Activated T-helper 1 cell treated with anti-CD3 and anti-CD28 coated beads, Interleukin-12 subunit alpha, Interleukin-12 subunit beta, Interleukin-2, Interleukin-4 antibody, amounts not matched to agents 30 ng/mL and 10 ng/mL and 1 ng/mL, durations not matched to agents 14 hours and 24 hours and 36 hours (primary cell): ENCODE data around the gene MAT2A. TPM values are rescaled to one million over a fixed set of nuclear protein-coding genes. Genes with fewer than 3 reads are reported as not detected.
"Not testable (repeated sequence)": the region's sequence is repeated elsewhere in the genome, so short reads cannot be mapped to it uniquely, and the experiment has no call there.

Source experiments
- DNase-seq: peaks from one replicate; pipeline ENCODE4 v3.0.0; 2021; ENCODE audit warnings: low spot score
- H3K27ac Mint-ChIP-seq: one replicate; pipeline ENCODE4 v1.8.0; 2021; ENCODE audit warnings: mild to moderate bottlenecking, mixed read lengths
- H3K27me3 Mint-ChIP-seq: one replicate; pipeline ENCODE4 v1.8.0; 2022; ENCODE audit warnings: mild to moderate bottlenecking, moderate library complexity, mixed read lengths; ENCODE audit not compliant: insufficient read depth
- H3K36me3 Mint-ChIP-seq: one replicate; pipeline ENCODE4 v1.8.0; 2021; ENCODE audit warnings: low read depth, mixed read lengths
- H3K4me1 Mint-ChIP-seq: one replicate; pipeline ENCODE4 v1.8.0; 2021; ENCODE audit warnings: low read depth, mixed read lengths
- H3K4me3 Mint-ChIP-seq: one replicate; pipeline ENCODE4 v1.8.0; 2021; ENCODE audit warnings: mild to moderate bottlenecking, moderate library complexity, mixed read lengths
- H3K9me3 Mint-ChIP-seq: one replicate; pipeline ENCODE4 v1.8.0; 2021; ENCODE audit warnings: mixed read lengths
- intact Hi-C: fragments of 100-400 bp; cut with micrococcal nuclease; formaldehyde crosslinking; loops from one replicate; pipeline ENCODE4 v1.15.1; 2024
- total RNA-seq: library from RNA; stranded (reverse); gene quantifications from 2 replicates; pipeline ENCODE4 v1.2.3, GENCODE V29; 2022

The MAT2A gene
- total RNA-seq, 1 donor from 2014 or later = 461 TPM

- no peaks in the 10 kb centered on the region for H3K9me3 Mint-ChIP-seq
- peaks cover 2% of the 10 kb centered on the region for H3K36me3 Mint-ChIP-seq
- intact Hi-C loops = no loop called here
- H3K27me3 Mint-ChIP-seq = peaks cover 20% of the 10 kb centered on the region
- no peak for DNase-seq
- H3K4me1 Mint-ChIP-seq = peaks cover 4% of the 10 kb centered on the region
- no peak overlapping the region for H3K4me3 Mint-ChIP-seq
- H3K27ac Mint-ChIP-seq = no peak overlapping the region
Measured at GRCh38 chr2:85531589-85531988, 7.4 kb upstream of the MAT2A start.

- intact Hi-C loops = no loop called here
- Mint-ChIP-seq H3K27ac (no peak overlapping the region), H3K36me3 (peaks cover 4% of the 10 kb centered on the region), H3K27me3 (peaks cover 7% of the 10 kb centered on the region), H3K4me1 (peaks cover 21% of the 10 kb centered on the region), H3K9me3 (no peaks in the 10 kb centered on the region), H3K4me3 (no peak overlapping the region)
- no peak for DNase-seq
Measured at GRCh38 chr2:85534099-85534498, 4.9 kb upstream of the MAT2A start.

GRCh38 chr2:85534881-85535280, 4.1 kb upstream of the MAT2A start:
- Mint-ChIP-seq H3K4me3 (no peak overlapping the region), H3K27ac (no peak overlapping the region), H3K4me1 (peaks cover 21% of the 10 kb centered on the region), H3K9me3 (no peaks in the 10 kb centered on the region), H3K36me3 (peaks cover 6% of the 10 kb centered on the region), H3K27me3 (peaks cover 3% of the 10 kb centered on the region)
- intact Hi-C loops = loop anchor here (5.0 kb wide), 1 partner anchor 572 kb away; the partner anchor contains the start of genes POLR1A and PTCD3
- no peak for DNase-seq

- no peak for DNase-seq
- H3K27ac Mint-ChIP-seq = no peak overlapping the region
- H3K4me3 Mint-ChIP-seq = no peak overlapping the region
- H3K9me3 Mint-ChIP-seq = no peaks in the 10 kb centered on the region
- H3K4me1 Mint-ChIP-seq = peaks cover 35% of the 10 kb centered on the region
- H3K27me3 Mint-ChIP-seq = no peaks in the 10 kb centered on the region
- intact Hi-C loops = loop anchor here (5.0 kb wide), 1 partner anchor 571 kb away; the partner anchor contains the start of genes POLR1A and PTCD3
- peaks cover 22% of the 10 kb centered on the region for H3K36me3 Mint-ChIP-seq
Measured at GRCh38 chr2:85536479-85536878, 2.5 kb upstream of the MAT2A start.

GRCh38 chr2:85537600-85538506, 1.1 kb upstream of the MAT2A start:
- H3K4me1 Mint-ChIP-seq = peaks cover 49% of the 10 kb centered on the region
- peak overlapping the region; percentile 97 for H3K27ac Mint-ChIP-seq
- intact Hi-C loops = loop anchor here (1.0 to 5.0 kb wide), 5 partner anchors 47 to 569 kb away; partner anchors contain the start of genes ELMOD3, POLR1A, PTCD3 and RETSAT
- peak; percentile 8 for DNase-seq
- peaks cover 36% of the 10 kb centered on the region for H3K36me3 Mint-ChIP-seq
- H3K4me3 Mint-ChIP-seq = peak overlapping the region; percentile 99
- H3K27me3 Mint-ChIP-seq = no peaks in the 10 kb centered on the region
- no peaks in the 10 kb centered on the region for H3K9me3 Mint-ChIP-seq

GRCh38 chr2:85539361-85540132, 579 bp downstream of the MAT2A start:
- intact Hi-C loops = loop anchor here (1.0 to 5.0 kb wide), 9 partner anchors 13 to 568 kb away; partner anchors contain the start of genes GGCX, POLR1A, PTCD3 and TMEM150A

GRCh38 chr2:85540133-85540648, 1.2 kb downstream of the MAT2A start:
- Mint-ChIP-seq H3K4me3 (peak overlapping the region; percentile 99), H3K27ac (peak overlapping the region; percentile 89), H3K27me3 (no peaks in the 10 kb centered on the region), H3K36me3 (peaks cover 58% of the 10 kb centered on the region), H3K4me1 (peaks cover 63% of the 10 kb centered on the region), H3K9me3 (no peaks in the 10 kb centered on the region)
- no peak for DNase-seq
- intact Hi-C loops = no loop called here

More at GRCh38 chr2:85539361-85540132, 579 bp downstream of the MAT2A start:
- Mint-ChIP-seq H3K9me3 (no peaks in the 10 kb centered on the region), H3K4me1 (peaks cover 63% of the 10 kb centered on the region), H3K27ac (peak overlapping the region; percentile 97), H3K4me3 (peak overlapping the region; percentile 99), H3K27me3 (no peaks in the 10 kb centered on the region), H3K36me3 (peaks cover 52% of the 10 kb centered on the region)
- DNase-seq = peak; percentile 68

- intact Hi-C loops = no loop called here
- Mint-ChIP-seq H3K9me3 (no peaks in the 10 kb centered on the region), H3K27ac (no peak overlapping the region), H3K4me1 (peaks cover 62% of the 10 kb centered on the region), H3K4me3 (peak overlapping the region; percentile 99), H3K36me3 (peaks cover 63% of the 10 kb centered on the region), H3K27me3 (no peaks in the 10 kb centered on the region)
- DNase-seq = no peak
Measured at GRCh38 chr2:85541262-85541661, 2.3 kb downstream of the MAT2A start.

GRCh38 chr2:85541753-85542457, 2.9 kb downstream of the MAT2A start:
- no peaks in the 10 kb centered on the region for H3K9me3 Mint-ChIP-seq
- intact Hi-C loops = no loop called here
- no peak for DNase-seq
- H3K27me3 Mint-ChIP-seq = no peaks in the 10 kb centered on the region
- peaks cover 66% of the 10 kb centered on the region for H3K36me3 Mint-ChIP-seq
- peak overlapping the region; percentile 4 for H3K27ac Mint-ChIP-seq
- H3K4me1 Mint-ChIP-seq = peaks cover 56% of the 10 kb centered on the region
- H3K4me3 Mint-ChIP-seq = peak overlapping the region; percentile 99

- Mint-ChIP-seq H3K27me3 (no peaks in the 10 kb centered on the region), H3K9me3 (no peaks in the 10 kb centered on the region), H3K27ac (peak overlapping the region; percentile 4), H3K4me3 (peak overlapping the region; percentile 99), H3K4me1 (peaks cover 47% of the 10 kb centered on the region), H3K36me3 (peaks cover 68% of the 10 kb centered on the region)
- no peak for DNase-seq
- intact Hi-C loops = no loop called here
Measured at GRCh38 chr2:85542777-85543176, 3.8 kb downstream of the MAT2A start.

GRCh38 chr2:85544254-85544691, 5.3 kb downstream of the MAT2A start:
- peak overlapping the region; percentile 33 for H3K4me3 Mint-ChIP-seq
- peaks cover 43% of the 10 kb centered on the region for H3K4me1 Mint-ChIP-seq
- H3K27me3 Mint-ChIP-seq, H3K9me3 Mint-ChIP-seq, intact Hi-C loops, DNase-seq: not testable (repeated sequence)
- peak overlapping the region; percentile 8 for H3K27ac Mint-ChIP-seq
- H3K36me3 Mint-ChIP-seq = peaks cover 73% of the 10 kb centered on the region
